ENCODE measurements around the gene CEP89.
"Not testable (repeated sequence)": the region's sequence is repeated elsewhere in the genome, so short reads cannot be mapped to it uniquely, and the experiment has no call there.

CEP89 gene

DNA sequence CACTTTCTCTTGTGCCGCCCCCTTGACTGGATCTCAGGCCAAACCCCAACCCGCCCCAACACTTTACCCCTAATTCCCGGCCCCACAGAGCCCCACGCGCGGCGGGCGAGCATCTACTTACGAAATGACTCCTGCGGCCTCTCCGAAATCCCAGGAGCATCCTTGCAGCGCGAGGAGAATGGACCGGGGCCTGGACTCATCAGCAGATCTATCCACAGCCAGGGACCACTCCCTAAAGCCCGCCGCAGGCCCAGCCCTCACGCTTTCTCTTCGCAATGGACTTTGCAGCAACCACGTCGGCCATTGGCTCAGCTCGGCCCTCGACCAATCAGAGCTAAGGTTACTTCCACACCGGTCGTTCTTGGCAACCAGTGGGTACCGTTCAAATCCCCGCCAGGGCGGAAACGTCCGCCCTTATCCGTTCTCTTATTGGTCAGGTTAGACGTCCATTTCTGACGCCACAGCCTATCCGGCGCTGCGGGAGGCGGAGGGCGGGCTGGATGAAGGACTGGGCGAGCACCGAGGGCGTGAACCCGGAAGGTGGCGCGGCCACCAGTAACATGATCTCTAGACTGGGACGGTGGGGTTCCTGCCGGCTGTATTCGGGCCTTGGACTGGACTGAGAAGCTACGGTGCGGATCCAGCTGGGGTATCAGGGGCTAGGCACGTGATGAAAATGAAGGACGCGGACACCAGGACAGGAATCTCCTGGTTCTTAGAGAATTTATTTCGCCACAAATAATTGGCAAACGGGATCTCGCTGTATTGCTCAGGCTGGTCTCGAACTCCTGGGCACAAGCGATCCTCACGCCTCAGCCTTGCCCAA lies at the start of gene CEP89, which contains the start of gene FAAP24:
CEP89 (minus strand) TSS at position 244 of the 826 bp plus-strand sequence; CDS start at position 160, 84 bp downstream.
FAAP24 (plus strand) TSS at position 528 of the 826 bp plus-strand sequence. CDS start 955 bp downstream, outside the sequence.
- peak; percentile 98 for DNase-seq

DNA sequence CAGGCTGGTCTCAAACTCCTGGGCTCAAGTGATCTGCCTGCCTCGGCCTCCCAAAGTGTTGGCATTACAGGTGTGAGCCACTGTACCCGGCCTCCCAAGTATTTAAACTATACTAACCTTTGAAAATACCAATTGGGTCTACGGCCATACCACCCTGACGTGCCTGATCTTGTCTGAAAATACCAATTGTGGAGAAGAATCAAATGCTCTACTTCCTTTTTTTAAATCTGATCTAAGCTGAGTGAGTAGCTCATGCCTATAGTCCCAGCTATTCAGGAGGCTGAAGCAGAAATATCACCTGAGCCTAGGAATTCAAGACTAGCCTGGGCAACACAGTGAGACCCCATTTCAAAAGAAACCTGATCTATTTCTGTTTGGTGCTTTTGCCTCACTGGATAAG lies 39.1 kb upstream of the CEP89 start:
- not testable (repeated sequence) for DNase-seq

- DNase-seq, result no peak
These were observed 37.0 kb upstream of the CEP89 start for GRCh38 chr19:33008738-33009137.

GRCh38 chr19:33005440-33005839 lies 33.7 kb upstream of the CEP89 start:
- DNase-seq, result peak; percentile 39

DNA sequence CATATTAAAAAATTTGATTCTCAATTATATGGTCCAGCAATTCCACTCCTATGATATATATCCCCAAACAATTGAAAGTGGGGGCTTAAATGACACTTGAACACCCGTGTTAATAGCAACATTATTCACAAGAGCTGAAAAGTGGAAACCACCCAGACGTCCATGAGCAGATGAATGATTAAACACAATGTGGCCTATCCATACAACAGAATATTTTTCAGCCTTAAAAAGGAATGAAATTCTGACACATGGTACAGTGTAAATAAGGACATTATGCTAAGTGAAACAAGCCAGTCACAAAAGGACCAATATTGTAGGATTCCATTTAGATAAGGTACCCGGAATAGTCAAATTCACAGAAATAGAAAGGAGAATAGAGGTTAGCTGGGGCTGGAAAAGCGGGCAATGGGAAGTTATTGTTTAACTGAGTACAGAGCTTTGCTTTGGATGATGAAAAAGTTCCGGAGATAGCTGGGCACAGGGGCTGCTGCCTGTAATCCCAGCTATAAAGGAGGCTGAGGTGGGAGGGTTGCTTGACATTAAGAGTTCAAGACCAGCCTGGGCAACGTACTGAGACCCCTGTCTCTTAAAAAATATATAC lies 31.8 kb upstream of the CEP89 start:
- DNase-seq, result not testable (repeated sequence)

- DNase-seq, result not testable (repeated sequence)
These were observed 30.5 kb upstream of the CEP89 start for GRCh38 chr19:33002126-33002865.

DNA sequence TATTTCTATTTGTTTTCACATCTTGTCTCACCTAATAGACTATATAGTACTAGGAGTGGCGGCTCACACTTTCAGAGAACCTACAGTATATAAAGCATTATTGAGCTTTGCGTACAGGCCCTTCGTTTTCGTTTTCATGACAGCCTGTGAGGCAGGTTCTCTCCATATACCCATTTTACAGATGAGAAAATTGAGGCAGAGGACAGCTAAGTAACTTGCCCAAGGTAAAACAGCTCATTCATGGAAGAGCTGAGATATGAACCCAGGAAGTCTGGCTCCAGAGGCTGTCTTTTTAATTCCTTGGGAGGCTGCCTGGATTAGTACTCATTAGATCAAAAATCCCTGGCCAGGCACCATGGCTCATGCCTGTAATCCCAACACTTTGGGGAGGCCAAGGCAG lies 29.2 kb upstream of the CEP89 start:
- DNase-seq, result no peak

GRCh38 chr19:33000510-33000909 lies 28.8 kb upstream of the CEP89 start:
- DNase-seq, result no peak

GRCh38 chr19:32998722-32999121 lies 27.0 kb upstream of the CEP89 start:
- DNase-seq, result no peak

DNA sequence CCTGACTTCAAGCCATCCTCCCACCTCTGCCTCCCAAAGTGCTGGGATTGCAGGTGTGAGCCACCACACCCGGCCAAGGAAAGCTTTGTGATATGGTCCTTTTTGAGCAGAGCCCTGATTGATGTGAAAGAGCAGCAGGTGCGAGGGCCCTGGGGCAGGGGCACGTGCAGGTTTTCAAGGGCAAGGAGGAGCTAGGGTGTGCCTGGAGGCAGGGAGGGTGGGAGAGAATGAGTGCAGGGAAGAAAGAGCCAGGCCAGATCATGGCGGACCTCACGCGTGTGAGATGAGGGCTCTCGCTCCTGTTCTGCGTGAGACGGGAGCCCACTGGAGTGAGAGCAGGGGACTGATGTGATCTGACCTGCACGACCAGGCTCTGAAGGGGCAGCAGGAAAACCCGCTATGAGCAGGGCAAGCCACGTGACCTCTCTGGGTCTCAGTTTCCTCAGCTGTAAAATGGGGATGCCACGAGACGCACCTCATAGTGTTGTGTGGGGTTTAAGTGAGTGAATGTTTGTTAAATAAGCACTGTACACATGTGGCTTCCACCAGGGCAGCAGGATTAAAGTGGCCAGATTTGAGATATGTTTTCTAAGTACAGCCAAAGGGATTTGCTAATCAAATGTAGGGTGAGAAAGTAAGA lies 26.1 kb upstream of the CEP89 start:
- no peak for DNase-seq

DNA sequence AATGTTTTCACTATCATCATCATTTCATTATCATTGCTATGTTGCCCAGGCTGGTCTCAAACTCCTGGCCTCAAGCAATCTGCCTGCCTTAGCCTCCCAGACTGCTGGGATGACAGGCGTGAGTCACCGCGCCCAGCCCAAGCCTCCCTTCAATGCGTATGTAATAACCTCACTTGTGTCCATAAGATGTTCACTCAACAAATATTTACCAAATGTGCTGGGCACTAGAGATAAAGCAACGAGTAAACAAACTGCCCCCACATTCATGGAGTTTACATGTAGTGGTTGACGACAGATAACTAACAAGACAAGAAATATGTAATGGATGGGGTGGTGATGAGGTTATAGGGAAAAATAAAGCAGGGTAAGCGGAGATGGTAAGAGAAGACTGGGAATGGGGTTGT lies 25.3 kb upstream of the CEP89 start:
- peak; percentile 29 for DNase-seq

GRCh38 chr19:32995966-32996365 lies 24.2 kb upstream of the CEP89 start:
- not testable (repeated sequence) for DNase-seq

DNA sequence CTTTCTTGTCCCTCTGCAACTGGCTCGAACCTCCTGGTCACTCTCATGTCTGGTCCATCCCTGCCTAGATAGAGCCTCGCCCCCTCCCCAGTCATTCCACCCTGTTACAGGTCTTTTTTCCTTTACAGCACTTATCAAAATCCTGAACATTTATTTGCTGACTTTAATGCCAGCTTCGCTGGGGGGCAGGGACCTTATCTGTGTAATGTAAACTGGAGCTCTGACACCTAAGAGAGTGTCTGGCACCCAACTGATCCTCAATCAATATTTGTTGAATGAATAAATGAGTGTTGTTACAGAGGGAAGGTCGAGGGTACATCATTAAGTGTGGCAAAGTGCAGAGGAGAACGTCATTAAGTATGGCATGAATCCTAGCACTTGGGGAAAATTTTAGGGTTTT lies 17.0 kb upstream of the CEP89 start:
- no peak for DNase-seq

- DNase-seq, result not testable (repeated sequence)
These were observed 16.5 kb upstream of the CEP89 start for GRCh38 chr19:32988254-32988653.

DNA sequence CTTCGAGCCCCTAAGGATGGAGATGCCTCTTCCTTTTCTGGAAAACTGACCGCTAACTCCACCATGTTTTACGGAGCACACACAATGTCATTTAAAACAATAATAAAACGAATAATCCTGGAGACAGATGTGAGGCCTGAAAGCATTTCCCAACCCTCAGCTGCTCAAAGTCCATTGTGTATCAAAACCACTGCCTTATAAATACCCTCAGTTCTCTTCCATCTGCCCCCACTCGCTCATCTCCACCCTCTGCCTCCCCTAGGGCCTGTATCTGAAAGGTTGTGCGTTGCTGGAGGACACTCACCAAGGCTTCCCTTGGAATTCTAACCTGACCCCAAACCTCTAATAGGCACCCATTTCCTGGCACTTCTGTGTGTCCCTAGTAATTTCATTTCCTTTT lies 10.7 kb upstream of the CEP89 start:
- DNase-seq, result not testable (repeated sequence)

- DNase-seq, result not testable (repeated sequence)
These were observed 8.0 kb upstream of the CEP89 start for GRCh38 chr19:32979807-32980206.

GRCh38 chr19:32977813-32978212 lies 6.1 kb upstream of the CEP89 start:
- DNase-seq, result not testable (repeated sequence)

DNA sequence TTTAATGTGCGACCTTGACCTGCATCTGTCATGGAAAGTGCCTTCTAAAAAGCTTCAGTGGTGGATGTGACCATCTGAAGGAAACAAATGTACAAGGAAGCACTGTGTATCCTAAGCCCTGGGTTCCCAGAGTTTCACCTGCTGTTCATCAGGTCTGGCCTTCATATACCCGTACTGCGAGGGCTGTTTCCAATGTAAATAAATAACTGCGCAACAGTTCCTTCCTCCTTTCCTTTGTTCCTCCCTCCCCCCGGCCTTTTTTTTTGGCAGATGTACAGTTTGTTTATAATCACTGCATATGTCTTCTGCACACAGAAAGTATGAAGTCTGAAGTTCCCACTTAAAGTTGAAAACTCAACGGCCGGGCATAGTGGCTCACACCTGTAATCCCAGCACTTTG lies 5.5 kb upstream of the CEP89 start:
- peak; percentile 77 for DNase-seq

DNA sequence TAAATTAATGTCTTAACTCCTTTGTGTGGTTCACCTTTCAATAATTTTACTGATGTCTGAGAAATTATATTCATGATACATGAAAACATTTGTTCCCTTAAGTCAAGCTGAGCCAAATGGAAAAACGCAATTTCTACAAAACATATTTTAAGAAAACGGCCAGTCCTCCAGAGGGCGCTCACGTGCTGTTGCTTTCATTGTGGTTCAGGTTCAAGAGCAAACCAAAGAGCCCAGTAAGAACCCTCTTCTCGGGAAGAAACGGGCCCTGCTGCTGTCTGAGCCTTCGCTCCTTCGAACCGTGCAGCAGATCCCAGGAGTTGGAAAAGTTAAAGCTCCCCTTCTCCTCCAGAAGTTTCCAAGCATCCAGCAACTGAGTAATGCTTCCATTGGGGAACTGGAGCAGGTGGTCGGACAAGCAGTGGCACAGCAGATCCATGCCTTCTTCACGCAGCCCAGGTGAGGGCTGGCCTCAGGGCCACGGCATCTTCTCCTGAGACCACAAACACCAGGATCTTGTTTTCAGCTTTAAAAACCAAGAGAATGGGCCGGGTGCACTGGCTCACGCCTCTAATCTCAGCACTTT lies 4.6 kb upstream of the CEP89 start:
- DNase-seq, result peak; percentile 55

DNA sequence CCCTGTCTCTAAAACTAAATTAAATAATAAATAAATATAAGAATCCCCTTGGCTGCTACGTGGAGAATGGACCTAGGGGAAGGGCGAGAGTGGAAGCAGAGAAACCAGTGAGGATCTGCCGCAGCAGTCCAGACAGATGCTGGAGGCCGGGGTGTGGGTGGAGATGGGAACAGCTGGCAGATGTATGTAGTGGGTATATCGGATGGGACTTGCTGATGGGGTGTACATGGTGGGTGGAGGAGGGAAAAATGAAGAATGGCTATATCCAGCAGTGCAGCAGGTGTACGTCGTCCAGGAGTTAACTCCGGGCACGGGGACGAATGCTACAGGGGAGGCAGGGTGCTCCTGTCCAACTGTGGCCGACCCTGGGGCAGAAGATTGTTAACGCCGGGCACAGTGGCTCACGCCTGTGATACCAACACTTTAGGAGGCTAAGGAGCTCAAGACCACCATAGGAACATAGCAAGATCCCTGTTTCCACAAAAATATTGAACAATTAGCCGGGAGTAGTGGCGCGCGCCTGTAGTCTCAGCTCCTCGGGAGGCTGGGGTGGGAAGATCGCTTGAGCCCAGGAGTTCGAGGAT lies 654 bp downstream of the CEP89 start:
- DNase-seq, result no peak

GRCh38 chr19:32969549-32969948 lies 2.2 kb downstream of the CEP89 start:
- DNase-seq, result no peak

- no peak for DNase-seq
These were observed 5.0 kb downstream of the CEP89 start for GRCh38 chr19:32966750-32967149.
